SW480 (cell line): ENCODE data around the gene OS9.

Source experiments
- DNase-seq: peaks from one replicate; pipeline ENCODE4 v3.0.0-alpha.2; 2016; ENCODE audit warnings: low spot score

Gene OS9

GRCh38 chr12:57754411-57755193, 60.7 kb downstream of the OS9 start, which contains the start of gene MARCHF9:
Gene MARCHF9, plus strand, starts transcription at chr12:57755103. Its CDS starts 426 bp downstream, at chr12:57755529.
- peak; percentile 83 for DNase-seq

DNA sequence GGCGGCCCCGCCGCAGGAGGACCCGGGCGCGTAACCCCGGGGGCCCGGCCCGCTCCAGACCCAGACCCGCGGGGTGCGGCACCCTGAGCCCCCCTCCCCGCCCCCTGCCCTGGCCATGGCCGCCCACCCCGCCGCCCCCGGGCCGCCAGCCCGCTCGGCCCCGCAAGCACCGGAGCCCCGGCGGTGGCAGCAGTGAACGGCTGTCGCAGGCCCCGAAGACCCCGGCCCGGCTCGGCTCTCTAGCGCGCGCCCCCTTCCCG, 61.2 kb downstream of the OS9 start:
- no peak for DNase-seq

DNA sequence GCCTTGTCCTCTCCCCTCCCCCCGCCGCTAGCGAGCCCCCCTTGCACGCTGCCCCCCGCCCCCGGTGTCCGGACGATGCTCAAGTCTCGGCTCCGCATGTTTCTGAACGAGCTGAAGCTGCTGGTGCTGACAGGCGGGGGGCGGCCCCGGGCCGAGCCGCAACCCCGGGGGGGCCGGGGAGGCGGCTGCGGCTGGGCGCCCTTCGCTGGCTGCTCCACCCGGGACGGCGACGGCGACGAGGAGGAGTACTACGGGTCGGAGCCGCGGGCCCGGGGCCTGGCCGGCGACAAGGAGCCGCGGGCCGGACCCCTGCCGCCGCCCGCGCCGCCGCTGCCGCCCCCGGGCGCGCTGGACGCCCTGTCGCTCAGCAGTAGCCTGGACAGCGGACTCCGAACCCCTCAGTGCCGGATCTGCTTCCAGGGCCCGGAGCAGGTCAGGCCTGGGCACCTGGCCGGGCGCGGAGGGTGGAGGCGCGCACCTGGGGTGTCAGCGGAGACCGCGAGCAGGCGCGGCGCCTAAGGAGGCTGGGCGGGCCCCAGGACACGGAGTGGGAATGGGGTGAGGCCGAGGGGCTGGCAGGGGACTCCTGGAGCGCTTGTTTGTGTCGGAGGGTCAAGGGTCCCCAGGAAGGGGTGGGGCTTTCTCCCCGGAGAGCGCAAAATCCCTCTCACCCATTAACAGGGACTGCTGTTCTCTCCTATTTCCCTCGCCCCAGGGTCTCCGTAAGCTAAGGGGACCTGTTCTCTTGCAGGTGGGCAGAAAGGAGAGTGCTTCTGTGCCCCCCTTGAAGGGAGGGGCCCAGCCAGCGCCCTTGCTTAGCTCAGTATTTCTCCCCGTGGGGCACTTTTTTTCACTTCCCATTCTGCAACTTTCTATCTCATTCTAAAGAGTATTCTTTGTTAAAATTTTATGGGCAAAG, 61.8 kb downstream of the OS9 start:
- DNase-seq: no peak

DNA sequence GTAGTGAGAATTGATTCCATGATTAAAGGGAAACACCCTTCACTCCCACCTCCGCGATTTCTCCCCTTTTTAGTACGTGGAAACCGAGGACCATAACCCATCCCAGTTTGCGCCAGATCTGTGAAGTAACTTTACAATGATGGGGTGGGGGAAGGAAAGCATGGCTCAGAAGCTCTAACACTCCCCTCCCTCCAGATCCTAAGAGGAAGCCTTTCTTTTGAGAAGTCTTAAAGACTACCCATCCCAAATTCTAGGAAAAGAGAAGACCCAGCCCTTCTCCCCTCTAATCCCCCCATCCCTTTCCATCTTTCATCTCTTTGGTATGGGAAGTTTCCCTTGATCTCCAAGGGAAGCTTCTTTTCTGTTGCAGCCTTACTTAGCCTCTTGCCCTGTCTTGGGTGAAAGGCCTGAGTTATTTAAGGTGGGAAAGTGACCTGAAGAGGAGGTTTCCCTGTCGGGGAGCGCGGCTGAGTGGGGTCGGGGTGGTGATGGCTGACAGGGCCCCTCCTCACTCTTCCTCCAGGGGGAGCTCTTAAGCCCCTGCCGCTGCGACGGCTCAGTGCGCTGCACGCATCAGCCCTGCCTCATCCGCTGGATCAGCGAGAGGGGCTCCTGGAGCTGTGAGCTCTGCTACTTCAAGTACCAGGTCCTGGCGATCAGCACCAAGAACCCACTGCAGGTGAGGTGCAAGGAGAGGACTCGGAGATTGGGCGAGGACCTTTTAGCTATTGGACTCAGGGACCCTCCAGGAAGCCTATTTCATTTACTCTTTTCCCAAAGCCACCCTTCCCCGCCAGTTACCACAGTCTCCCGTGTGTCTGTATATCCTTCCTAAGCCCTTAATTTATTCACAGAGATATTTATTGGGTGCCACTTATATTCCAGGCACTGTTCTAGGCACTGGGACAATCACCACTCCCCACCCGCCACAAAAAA, 62.7 kb downstream of the OS9 start:
- DNase-seq: no peak

DNA sequence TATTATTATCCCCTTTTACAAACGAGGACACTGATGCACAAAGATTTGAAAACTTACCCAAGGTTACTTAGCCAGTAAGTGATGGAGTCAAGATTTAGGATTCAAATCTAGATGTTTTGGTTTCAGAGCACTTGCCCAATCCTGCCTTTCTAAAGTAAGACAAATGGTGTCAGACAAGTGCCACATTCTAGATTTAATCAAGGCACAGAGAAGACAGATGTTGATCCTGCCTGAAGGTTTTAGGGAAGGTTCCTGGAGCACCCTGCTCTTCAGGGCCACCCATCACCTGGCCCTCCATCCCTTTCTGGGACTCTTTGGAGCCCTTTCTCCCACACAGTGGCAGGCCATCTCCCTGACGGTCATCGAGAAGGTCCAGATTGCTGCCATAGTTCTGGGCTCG, 63.8 kb downstream of the OS9 start:
- DNase-seq: no peak

GRCh38 chr12:57758552-57759359, 64.8 kb downstream of the OS9 start:
- DNase-seq: no peak

DNA sequence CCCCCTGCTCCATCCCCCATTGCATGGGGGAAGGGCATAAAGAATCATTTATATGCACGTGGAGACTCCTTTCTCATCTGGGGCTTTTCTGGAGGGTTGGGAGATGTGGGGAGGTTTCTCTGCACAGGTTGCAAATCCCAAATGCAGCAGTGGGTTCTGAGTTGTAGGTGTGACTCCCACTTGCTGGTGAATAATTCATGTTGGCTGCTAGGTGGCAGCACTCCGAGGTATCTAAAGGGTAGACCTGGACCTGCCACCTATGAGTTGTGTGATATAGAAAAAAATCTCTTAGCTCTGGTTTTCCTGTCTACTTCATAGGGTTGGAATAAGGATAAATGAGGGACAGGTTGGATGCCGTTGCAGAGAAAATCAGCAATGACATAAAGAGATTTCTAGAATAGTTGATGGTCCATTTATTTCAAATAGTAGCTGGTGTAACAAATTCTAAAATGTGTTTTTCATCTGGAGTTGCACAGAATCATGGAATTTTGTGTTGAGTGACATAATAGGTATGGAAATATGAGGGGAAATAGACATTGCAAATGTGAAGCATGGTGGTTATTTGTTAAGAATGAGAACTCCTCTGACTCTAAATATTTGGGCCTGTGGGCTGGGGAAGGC, 65.5 kb downstream of the OS9 start:
- peak; percentile 66 for DNase-seq

DNA sequence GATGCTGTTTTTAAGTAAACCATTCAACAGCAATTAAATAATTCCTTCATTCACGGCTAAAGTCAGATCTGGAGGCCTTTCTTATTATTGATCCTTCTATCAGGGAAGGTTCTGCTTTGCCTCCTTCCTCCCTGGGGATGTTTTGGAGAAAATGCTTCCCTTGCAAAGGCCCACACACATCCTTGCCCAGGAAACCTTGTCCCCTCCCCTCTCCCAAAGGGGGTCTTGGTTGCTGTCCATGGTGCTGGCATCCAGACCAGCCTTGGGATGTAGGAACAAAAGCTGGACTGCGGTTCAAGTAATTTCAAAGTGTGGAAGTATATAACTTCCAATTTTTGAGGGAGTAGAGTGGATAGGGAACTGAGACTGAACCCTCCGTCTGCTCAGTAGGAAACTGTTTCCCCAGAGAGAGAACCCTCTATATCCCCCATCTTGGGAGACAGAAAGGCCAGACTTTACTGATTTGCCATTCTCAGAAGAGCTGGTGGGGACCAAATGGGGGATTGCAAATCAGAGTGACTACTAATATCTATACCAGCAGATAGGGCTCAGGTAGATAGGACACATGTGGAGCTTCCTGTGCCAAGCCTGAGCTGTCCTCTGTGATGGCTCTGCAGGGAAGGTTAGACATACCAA, 66.5 kb downstream of the OS9 start:
- no peak for DNase-seq

DNA sequence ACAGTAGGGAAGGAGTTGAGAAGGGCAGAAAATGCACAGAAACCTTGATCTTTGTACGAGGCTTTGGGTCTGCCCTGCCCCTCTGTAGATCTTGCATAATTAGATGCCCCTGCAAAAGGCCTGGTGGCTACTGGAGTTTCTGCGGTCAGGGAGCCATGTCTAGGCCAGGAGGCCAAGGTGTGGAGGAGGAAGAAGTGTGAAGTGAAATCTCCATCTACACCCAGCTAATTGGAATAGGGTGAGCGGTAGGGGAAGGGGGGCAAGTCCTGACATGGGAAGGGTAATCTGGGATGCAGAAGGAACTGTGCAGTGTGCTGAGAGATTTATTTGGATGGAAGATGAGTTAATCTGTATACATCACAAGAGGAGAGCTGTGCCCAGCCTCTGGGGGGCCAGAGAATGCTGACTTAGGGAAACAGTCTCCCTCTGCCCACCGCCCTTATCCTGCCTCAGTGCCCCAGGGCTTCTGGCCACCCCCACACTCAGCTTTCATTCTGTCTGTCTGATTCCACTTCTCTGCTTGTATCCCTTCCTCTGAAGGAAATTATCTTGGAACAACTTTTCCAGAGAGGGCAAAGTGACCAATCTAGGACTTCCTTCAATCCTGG, 67.6 kb downstream of the OS9 start:
- no peak for DNase-seq

DNA sequence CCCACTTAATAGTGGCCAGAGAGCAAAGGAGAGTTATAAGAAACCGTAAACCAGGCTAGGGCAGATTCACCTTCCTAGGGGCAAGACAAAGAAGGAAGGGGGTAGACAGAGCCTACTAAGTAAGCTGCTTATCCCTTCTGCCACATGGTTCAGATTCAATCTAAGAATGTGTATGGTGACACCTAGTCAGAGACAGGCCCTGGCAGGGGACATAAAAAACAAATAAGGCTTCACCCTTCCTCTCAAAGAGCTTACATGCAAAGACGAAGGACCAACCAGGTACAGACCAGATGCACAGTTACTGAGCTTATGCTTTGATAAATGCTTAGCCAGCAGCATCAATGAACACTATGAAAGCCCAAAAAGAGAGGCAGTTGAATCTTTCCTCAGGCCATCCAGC, 68.5 kb downstream of the OS9 start:
- DNase-seq: no peak

DNA sequence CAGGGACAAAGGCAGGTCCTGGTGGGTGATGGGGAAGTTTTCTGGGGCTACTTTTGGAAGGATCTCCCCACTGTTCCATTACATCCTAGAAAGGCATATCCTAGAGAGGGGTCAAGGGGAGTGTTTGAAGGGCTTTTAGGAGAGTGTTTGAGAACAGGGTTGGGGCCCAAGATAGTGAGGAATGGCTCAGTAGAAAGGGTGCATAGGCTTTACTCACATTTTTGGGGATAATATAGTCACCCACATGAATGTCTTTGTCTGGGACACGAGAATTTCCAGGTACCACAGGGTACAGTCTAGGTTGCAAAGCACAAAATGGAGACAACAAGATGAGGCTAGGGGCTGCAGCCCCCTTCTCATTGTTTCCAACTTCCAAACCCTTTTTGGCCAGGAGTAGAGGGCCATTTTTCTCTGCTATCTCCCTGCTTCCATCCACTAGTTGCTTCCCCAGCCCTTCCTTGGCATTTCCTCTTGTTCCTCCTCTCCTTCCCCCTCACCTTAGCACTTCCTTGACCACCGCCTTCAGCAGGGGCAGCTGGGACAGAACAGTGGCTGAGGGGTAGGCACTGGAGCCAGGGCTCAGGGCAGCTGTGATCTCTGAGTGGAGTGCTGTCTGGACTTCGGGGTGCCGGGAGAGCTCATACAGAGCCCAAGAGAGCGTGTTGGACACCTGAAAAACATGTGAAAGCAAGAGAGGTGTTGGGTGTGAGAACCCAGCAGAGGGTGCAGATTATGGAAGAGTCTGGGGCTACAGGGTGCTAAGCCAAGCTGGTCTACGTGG, 70.1 kb downstream of the OS9 start:
- no peak for DNase-seq

- DNase-seq: peak; percentile 48
Observed at GRCh38 chr12:57764662-57765002, 70.7 kb downstream of the OS9 start.

DNA sequence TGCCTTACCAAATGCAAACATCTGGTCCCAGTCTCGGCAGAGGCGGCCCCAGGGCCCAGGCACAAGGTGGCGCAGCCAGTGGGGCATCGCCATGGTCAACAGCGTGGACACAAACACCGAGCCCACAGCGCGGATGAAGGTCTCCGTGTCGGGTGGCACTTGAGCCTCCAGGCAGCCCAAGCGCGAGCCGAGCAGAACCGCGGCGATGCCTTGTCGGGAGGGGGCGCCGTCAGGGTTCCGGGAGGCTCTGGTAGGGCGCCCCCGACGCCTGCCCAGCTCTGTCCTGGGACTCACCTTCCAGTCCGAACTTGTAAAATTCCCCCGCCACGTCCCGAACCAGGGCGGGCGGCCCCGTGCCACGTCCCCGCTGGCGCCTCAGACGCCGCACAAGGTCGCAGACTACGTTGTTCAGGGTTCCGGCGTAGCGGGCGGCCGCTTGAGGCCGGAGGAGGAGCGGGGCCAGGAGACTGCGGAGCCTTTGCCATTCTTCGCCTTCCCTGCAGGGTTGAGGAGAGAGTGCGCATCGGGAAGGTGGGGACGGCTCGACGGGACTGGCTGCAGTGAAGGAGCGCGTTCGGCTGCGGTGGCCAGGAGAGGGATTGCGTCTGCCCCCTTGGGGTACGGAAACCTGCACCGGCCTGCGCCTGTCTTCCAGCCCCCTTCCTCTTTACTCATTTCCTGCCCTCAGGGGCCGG, 71.2 kb downstream of the OS9 start:
- DNase-seq: peak; percentile 66

- DNase-seq: peak; percentile 75
Observed at GRCh38 chr12:57765698-57766463, 71.9 kb downstream of the OS9 start.

DNA sequence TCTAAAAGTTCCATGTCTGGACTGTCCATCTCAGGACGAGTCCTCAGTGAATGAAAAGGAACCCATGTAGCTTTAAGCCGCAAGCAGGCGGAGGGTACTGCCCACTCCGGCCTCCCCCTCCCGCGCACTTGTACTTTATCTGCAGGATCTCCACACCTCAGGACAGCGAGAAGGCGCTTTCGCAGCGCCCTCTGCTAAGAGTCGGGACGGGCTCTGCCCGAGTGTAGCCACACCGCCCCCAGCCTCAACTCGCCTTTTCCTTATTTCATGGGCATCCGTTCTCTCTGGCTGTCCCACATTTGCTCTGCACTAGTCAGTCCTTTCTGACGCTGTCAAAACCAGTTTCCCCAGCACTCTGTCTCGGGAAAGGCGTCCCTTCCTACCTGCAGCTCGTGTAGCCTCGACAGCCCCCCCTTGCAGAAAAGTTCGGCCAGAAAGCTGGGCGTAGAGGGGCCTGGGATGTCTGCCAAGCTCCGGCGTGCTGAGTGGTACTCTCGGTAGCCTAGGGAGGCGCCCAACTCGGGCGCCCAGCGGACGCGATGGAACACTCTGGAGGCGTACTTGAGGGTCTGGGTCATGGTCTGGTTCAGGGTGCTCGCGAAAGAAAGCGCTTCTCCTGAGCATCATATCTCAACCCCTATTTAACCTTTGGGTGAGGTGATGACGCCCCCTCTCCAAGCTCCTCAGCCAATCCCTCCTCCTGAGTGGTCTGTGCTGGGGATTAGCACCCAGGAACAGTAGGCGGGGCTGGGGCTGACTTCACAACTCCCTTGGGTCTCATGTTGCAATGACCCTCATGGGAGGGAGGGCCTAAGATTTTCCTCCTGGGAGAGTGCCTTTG, 72.8 kb downstream of the OS9 start, which contains the start of gene CYP27B1:
Gene CYP27B1 (minus strand): TSS at position 615 of the 841 bp plus-strand sequence. CDS start 37 bp downstream, at position 578.
- no peak for DNase-seq

GRCh38 chr12:57767305-57767698, 73.4 kb downstream of the OS9 start:
- DNase-seq: no peak

DNA sequence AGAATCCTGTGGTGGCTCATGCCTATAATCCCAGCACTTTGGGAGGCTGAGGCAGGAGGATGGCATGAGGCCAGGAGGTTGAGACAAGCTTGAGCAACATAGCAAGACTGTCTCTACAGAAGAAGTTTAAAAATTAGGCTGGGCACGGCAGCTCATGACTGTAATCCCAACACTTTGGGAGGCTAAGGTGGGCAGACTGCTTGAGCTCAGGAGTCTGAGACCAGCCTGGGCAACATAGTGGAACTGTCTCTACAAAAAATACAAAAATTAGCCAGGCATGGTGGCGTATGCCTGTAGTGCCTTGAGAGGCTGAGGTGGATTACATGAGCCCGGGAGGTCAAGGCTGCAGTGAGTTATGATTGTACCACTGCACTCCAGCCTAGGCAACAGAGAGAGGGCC, 73.9 kb downstream of the OS9 start:
- DNase-seq: no peak
